SJSA1 (cell line): Measurements from ENCODE around the gene CCNT1. TPM values are rescaled to one million over a fixed set of nuclear protein-coding genes. Genes with fewer than 3 reads are reported as not detected.
"Not testable (repeated sequence)": the region's sequence is repeated elsewhere in the genome, so short reads cannot be mapped to it uniquely, and the experiment has no call there.

Experiments used
- DNase-seq, 2 experiments: peaks; one replicate each; pipeline ENCODE4 v3.0.0-alpha.2; 2015 to 2020; ENCODE audit warnings: low spot score in 2 of 2, low read depth in 1 of 2
- H3K27ac ChIP-seq: fragments of 250-450 bp; sonication (Bioruptor Pico); 2 replicates; pipeline ENCODE4 v1.5.1; 2020; ENCODE audit warnings: mild to moderate bottlenecking, moderate library complexity
- H3K27me3 ChIP-seq: fragments of 250-450 bp; sonication (Bioruptor Pico); replicated peaks from 2 replicates; pipeline ENCODE4 v1.5.1; 2020; ENCODE audit warnings: mild to moderate bottlenecking, moderate library complexity
- H3K36me3 ChIP-seq: fragments of 250-450 bp; sonication (Bioruptor Pico); 2 replicates; pipeline ENCODE4 v1.5.1; 2020; ENCODE audit warnings: mild to moderate bottlenecking
- H3K4me1 ChIP-seq: fragments of 250-450 bp; sonication (Bioruptor Pico); replicated peaks from 2 replicates; pipeline ENCODE4 v1.6.1; 2021; ENCODE audit warnings: mild to moderate bottlenecking
- H3K4me3 ChIP-seq: fragments of 250-450 bp; sonication (Bioruptor Pico); 2 replicates; pipeline ENCODE4 v1.5.1; 2020; ENCODE audit warnings: mild to moderate bottlenecking
- H3K9me3 ChIP-seq: fragments of 250-450 bp; sonication (Bioruptor Pico); replicated peaks from 2 replicates; pipeline ENCODE4 v1.5.1; 2020; ENCODE audit warnings: mild to moderate bottlenecking
- total RNA-seq: library from RNA; depleted of rRNA; stranded (reverse); fragments of >200 nt; shearing (Covaris generic); gene quantifications from 2 replicates; pipeline ENCODE4 v1.2.3, GENCODE V29; 2014; rRNA removed

The CCNT1 gene
- total RNA-seq, result 17.1 and 28.4 TPM in 2 replicates

- DNase-seq, result peak; percentile 99
- Histone ChIP-seq H3K4me1 (peaks cover 6% of the 10 kb centered on the region; the same call in 1 of the 2 replicates), H3K9me3 (peaks cover 5% of the 10 kb centered on the region; the same call in 1 of the 2 replicates), H3K27me3 (no peaks in the 10 kb centered on the region), H3K36me3 (peaks cover 30% of the 10 kb centered on the region), H3K4me3 (peak within 1 kb of the TSS; percentile 58), H3K27ac (peak within 1 kb of the TSS; percentile 74)
Observed at GRCh38 chr12:48716493-48717251, at the start of gene CCNT1. CCNT1 (minus strand) TSS chr12:48716707; CDS start chr12:48716675, 32 bp downstream.

DNA sequence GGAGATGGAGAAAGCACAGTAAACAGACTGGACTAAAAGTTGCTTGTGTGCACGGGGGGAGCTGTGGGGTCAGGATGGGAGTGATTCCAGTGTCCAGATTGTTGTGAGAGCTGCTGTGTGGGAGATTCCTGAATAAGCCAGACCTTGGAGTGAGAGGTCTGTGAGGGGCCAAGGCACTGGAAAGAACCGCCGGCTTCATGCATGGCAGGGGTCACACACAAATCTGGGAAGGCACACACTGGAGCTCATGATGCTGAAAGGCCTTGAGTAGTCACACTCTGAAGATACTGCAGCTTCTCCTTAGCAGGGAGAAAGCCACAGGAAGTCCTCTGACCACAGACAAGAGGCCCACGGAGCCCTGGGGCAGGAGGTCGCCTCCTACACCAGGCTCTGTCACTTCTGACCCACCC is 49.3 kb upstream of the CCNT1 start:
- H3K27me3 ChIP-seq, result no peaks in the 10 kb centered on the region
- H3K27ac ChIP-seq, result no peak overlapping the region
- peaks cover 14% of the 10 kb centered on the region for H3K36me3 ChIP-seq
- H3K4me1 ChIP-seq, result no peaks in the 10 kb centered on the region
- no peak overlapping the region for H3K4me3 ChIP-seq
- no peak for DNase-seq
- H3K9me3 ChIP-seq, result no peaks in the 10 kb centered on the region

GRCh38 chr12:48764521-48764920 is 48.0 kb upstream of the CCNT1 start:
- no peak for DNase-seq
- H3K9me3 ChIP-seq, result no peaks in the 10 kb centered on the region

GRCh38 chr12:48758737-48759136 is 42.2 kb upstream of the CCNT1 start:
- H3K4me1 ChIP-seq, result no peaks in the 10 kb centered on the region
- DNase-seq, result no peak
- H3K27me3 ChIP-seq, result no peaks in the 10 kb centered on the region
- H3K9me3 ChIP-seq, result no peaks in the 10 kb centered on the region
- H3K36me3 ChIP-seq, result no peaks in the 10 kb centered on the region
- no peak overlapping the region for H3K4me3 ChIP-seq
- H3K27ac ChIP-seq, result no peak overlapping the region

More at GRCh38 chr12:48764521-48764920, 48.0 kb upstream of the CCNT1 start:
- Histone ChIP-seq H3K4me3 (no peak overlapping the region), H3K27ac (no peak overlapping the region), H3K36me3 (peaks cover 10% of the 10 kb centered on the region), H3K4me1 (no peaks in the 10 kb centered on the region), H3K27me3 (no peaks in the 10 kb centered on the region)

DNA sequence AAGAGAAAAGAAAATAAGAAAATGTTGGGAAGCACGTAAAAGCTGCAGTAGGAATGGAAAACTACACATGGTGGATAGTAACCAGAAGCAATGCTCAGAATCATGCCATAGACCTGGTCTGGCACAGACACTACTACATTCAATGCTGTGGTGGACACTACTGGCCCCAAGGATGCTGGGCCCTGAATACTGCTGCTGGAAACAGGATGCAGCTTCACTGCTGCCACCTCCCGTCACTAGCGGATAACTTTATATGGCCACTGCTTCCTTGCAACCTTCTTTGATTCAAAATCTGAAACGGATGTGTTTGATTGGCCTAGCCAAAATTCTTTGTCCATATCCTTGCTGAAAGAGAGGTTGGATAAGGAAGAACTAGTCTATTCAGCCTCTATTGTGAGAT is 41.7 kb upstream of the CCNT1 start:
- Histone ChIP-seq H3K27me3 (no peaks in the 10 kb centered on the region), H3K27ac (no peak overlapping the region)
- no peak for DNase-seq

DNA sequence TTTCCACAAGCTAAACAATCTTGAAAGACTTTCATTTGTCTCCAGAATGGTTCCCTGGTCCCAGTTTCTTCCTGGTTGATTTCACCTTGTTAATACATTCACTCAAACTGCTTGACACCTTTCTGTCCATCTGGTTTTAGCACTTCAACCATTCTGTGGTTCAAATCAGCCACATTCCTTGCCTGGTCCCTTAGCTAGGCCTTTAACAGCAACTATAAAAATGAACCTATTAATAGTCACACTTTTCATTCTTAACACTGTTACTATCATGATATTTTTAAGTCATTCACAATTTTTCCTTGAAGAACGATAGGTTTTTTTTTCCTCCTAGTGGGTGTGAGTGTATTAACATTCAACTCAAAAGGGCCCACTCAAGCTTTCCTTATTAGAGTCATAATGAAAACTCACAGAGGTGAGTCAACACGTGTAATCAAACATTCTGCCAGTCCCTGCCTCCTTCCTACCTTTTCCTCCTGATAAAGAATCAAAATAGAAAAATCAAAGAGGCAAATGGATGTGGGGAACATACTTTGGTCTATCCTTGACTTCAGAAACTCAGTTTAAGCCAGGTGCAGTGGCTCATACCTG is 34.4 kb upstream of the CCNT1 start:
- no peaks in the 10 kb centered on the region for H3K9me3 ChIP-seq
- no peak for DNase-seq
- H3K36me3 ChIP-seq, result no peaks in the 10 kb centered on the region
- no peak overlapping the region for H3K27ac ChIP-seq
- no peak overlapping the region for H3K4me3 ChIP-seq
- H3K4me1 ChIP-seq, result no peaks in the 10 kb centered on the region
- no peaks in the 10 kb centered on the region for H3K27me3 ChIP-seq

More for the DNA sequence above, 41.7 kb upstream of the CCNT1 start:
- no peaks in the 10 kb centered on the region for H3K36me3 ChIP-seq
- no peak overlapping the region for H3K4me3 ChIP-seq
- no peaks in the 10 kb centered on the region for H3K9me3 ChIP-seq
- H3K4me1 ChIP-seq, result no peaks in the 10 kb centered on the region

DNA sequence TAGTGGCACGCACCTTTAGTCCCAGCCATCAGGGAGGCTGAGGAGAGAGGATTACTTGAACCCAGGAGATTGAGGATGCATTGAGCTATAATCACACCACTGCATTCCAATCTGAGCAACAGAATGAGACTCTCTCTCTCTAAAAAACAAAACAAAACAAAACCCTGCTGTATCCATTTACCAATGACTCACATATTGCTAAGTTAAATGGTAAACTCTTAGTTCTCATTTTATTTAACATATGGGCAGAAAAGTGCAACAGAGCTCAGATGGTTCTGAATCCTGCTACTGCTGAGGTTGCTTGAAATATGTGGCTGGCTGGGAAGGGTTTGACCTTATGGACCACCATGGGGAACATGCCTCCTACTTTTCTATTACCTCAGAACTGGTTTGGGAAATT is 33.7 kb upstream of the CCNT1 start:
- no peaks in the 10 kb centered on the region for H3K27me3 ChIP-seq
- no peaks in the 10 kb centered on the region for H3K4me1 ChIP-seq
- no peaks in the 10 kb centered on the region for H3K9me3 ChIP-seq
- no peaks in the 10 kb centered on the region for H3K36me3 ChIP-seq
- no peak for DNase-seq
- H3K27ac ChIP-seq, result no peak overlapping the region
- H3K4me3 ChIP-seq, result no peak overlapping the region

- no peaks in the 10 kb centered on the region for H3K36me3 ChIP-seq
- no peaks in the 10 kb centered on the region for H3K4me1 ChIP-seq
- no peak for DNase-seq
- no peak overlapping the region for H3K4me3 ChIP-seq
- H3K27ac ChIP-seq, result no peak overlapping the region
- peaks cover 7% of the 10 kb centered on the region; the same call in 1 of the 2 replicates for H3K27me3 ChIP-seq
- H3K9me3 ChIP-seq, result no peaks in the 10 kb centered on the region
Observed at GRCh38 chr12:48744251-48745008, 27.9 kb upstream of the CCNT1 start.

- Histone ChIP-seq H3K4me3 (no peak overlapping the region), H3K36me3 (no peaks in the 10 kb centered on the region), H3K27ac (no peak overlapping the region), H3K27me3 (peaks cover 11% of the 10 kb centered on the region; the same call in 1 of the 2 replicates), H3K9me3 (no peaks in the 10 kb centered on the region), H3K4me1 (no peaks in the 10 kb centered on the region)
- no peak for DNase-seq
Observed at GRCh38 chr12:48739618-48740269, 23.2 kb upstream of the CCNT1 start.

- no peaks in the 10 kb centered on the region for H3K9me3 ChIP-seq
Observed at GRCh38 chr12:48736456-48736855, 19.9 kb upstream of the CCNT1 start.

GRCh38 chr12:48728807-48729206 is 12.3 kb upstream of the CCNT1 start:
- no peaks in the 10 kb centered on the region; the same call in 1 of the 2 replicates for H3K27me3 ChIP-seq
- DNase-seq, result no peak
- H3K27ac ChIP-seq, result no peak overlapping the region
- no peaks in the 10 kb centered on the region for H3K9me3 ChIP-seq
- no peaks in the 10 kb centered on the region for H3K4me1 ChIP-seq
- no peaks in the 10 kb centered on the region for H3K36me3 ChIP-seq
- H3K4me3 ChIP-seq, result no peak overlapping the region

More at GRCh38 chr12:48736456-48736855, 19.9 kb upstream of the CCNT1 start:
- no peaks in the 10 kb centered on the region for H3K4me1 ChIP-seq
- no peak for DNase-seq
- H3K27me3 ChIP-seq, result peaks cover 6% of the 10 kb centered on the region; the same call in 1 of the 2 replicates
- H3K4me3 ChIP-seq, result no peak overlapping the region
- H3K36me3 ChIP-seq, result no peaks in the 10 kb centered on the region
- H3K27ac ChIP-seq, result no peak overlapping the region

GRCh38 chr12:48720737-48721136 is 4.2 kb upstream of the CCNT1 start:
- not testable (repeated sequence) for DNase-seq, H3K27me3 ChIP-seq, H3K4me3 ChIP-seq, H3K9me3 ChIP-seq, H3K36me3 ChIP-seq, H3K27ac ChIP-seq, H3K4me1 ChIP-seq

- not testable (repeated sequence) for H3K27me3 ChIP-seq, H3K9me3 ChIP-seq, H3K36me3 ChIP-seq, H3K4me1 ChIP-seq, H3K27ac ChIP-seq, DNase-seq, H3K4me3 ChIP-seq
Observed at GRCh38 chr12:48720171-48720570, 3.7 kb upstream of the CCNT1 start.
